HUES48 (cell line): ENCODE measurements around the gene STPG3.
A peak's percentile ranks its signal among the peaks of the same experiment; 100 is the strongest.

Experiments
- H3K27ac ChIP-seq: one replicate; pipeline ENCODE4 v1.7.0; 2013; ENCODE audit warnings: low read depth, low read length, inconsistent platforms
- H3K27me3 ChIP-seq: 2 replicates; pipeline ENCODE4 v1.6.1; 2013; ENCODE audit warnings: mild to moderate bottlenecking, low read length; ENCODE audit not compliant: control insufficient read depth, insufficient read depth
- H3K36me3 ChIP-seq: 2 replicates; pipeline ENCODE4 v1.6.1; 2013; ENCODE audit warnings: low read length; ENCODE audit not compliant: control insufficient read depth, insufficient read depth
- H3K4me1 ChIP-seq: 2 replicates; pipeline ENCODE4 v1.6.1; 2013; ENCODE audit warnings: mild to moderate bottlenecking, low read length; ENCODE audit not compliant: control insufficient read depth, insufficient read depth
- H3K4me3 ChIP-seq: 2 replicates; pipeline ENCODE4 v1.5.1; 2013; ENCODE audit warnings: mild to moderate bottlenecking, low read depth, low read length
- H3K9ac ChIP-seq: 2 replicates; pipeline ENCODE4 v1.6.1; 2013; ENCODE audit warnings: mild to moderate bottlenecking, low read depth, low read length, moderate library complexity
- H3K9me3 ChIP-seq: 2 replicates; pipeline ENCODE4 v1.6.1; 2013; ENCODE audit warnings: low read length; ENCODE audit not compliant: control insufficient read depth, insufficient read depth

The STPG3 gene

GRCh38 chr9:137275203-137275587 lies 24.1 kb downstream of the STPG3 start:
- Histone ChIP-seq H3K27me3 (peaks cover 10% of the 10 kb centered on the region; the same call in 1 of the 2 replicates), H3K9me3 (no peaks in the 10 kb centered on the region), H3K36me3 (peaks cover 22% of the 10 kb centered on the region), H3K4me3 (no peak overlapping the region), H3K27ac (no peak overlapping the region), H3K4me1 (peaks cover 19% of the 10 kb centered on the region), H3K9ac (no peak overlapping the region)

- peak overlapping the region; percentile 91 for H3K27ac ChIP-seq
- no peaks in the 10 kb centered on the region for H3K9me3 ChIP-seq
- no peak overlapping the region for H3K9ac ChIP-seq
- peaks cover 10% of the 10 kb centered on the region; the same call in 1 of the 2 replicates for H3K27me3 ChIP-seq
- no peak overlapping the region for H3K4me3 ChIP-seq
- peaks cover 19% of the 10 kb centered on the region for H3K4me1 ChIP-seq
- peaks cover 21% of the 10 kb centered on the region for H3K36me3 ChIP-seq
Measured at GRCh38 chr9:137275588-137276472, 24.7 kb downstream of the STPG3 start.

GRCh38 chr9:137276473-137277328 lies 25.6 kb downstream of the STPG3 start:
- H3K9ac ChIP-seq, result peak overlapping the region; percentile 11; the same call in 1 of the 2 replicates
- H3K27me3 ChIP-seq, result peaks cover 17% of the 10 kb centered on the region; the same call in 1 of the 2 replicates
- H3K27ac ChIP-seq, result peak overlapping the region; percentile 91
- H3K4me1 ChIP-seq, result peaks cover 19% of the 10 kb centered on the region
- H3K9me3 ChIP-seq, result no peaks in the 10 kb centered on the region
- peak overlapping the region; percentile 54; the same call in 1 of the 2 replicates for H3K4me3 ChIP-seq
- peaks cover 18% of the 10 kb centered on the region for H3K36me3 ChIP-seq

- Histone ChIP-seq H3K27ac (peak within 1 kb of the TSS; percentile 91), H3K9ac (peak within 1 kb of the TSS; percentile 20; the same call in 1 of the 2 replicates), H3K4me1 (peaks cover 19% of the 10 kb centered on the region), H3K4me3 (peak within 1 kb of the TSS; percentile 54), H3K36me3 (peaks cover 11% of the 10 kb centered on the region), H3K27me3 (peaks cover 20% of the 10 kb centered on the region), H3K9me3 (no peaks in the 10 kb centered on the region)
Measured at GRCh38 chr9:137277329-137278041, 26.4 kb downstream of the STPG3 start, which contains the start of gene TOR4A. Gene TOR4A (plus strand): TSS chr9:137277726. CDS start chr9:137278690, 964 bp downstream.

- Histone ChIP-seq H3K36me3 (peaks cover 6% of the 10 kb centered on the region), H3K27ac (peak overlapping the region; percentile 91), H3K4me3 (peak overlapping the region; percentile 54), H3K27me3 (peaks cover 20% of the 10 kb centered on the region), H3K4me1 (peaks cover 19% of the 10 kb centered on the region), H3K9me3 (no peaks in the 10 kb centered on the region), H3K9ac (0 out of 2 replicates have a peak overlapping the region, but pooled peaks have one; percentile 20)
Measured at GRCh38 chr9:137278061-137278701, 27.1 kb downstream of the STPG3 start.

- Histone ChIP-seq H3K4me3 (peak overlapping the region; percentile 54; the same call in 1 of the 2 replicates), H3K4me1 (peaks cover 19% of the 10 kb centered on the region), H3K27me3 (peaks cover 20% of the 10 kb centered on the region), H3K27ac (no peak overlapping the region), H3K9me3 (no peaks in the 10 kb centered on the region), H3K9ac (no peak overlapping the region), H3K36me3 (peaks cover 2% of the 10 kb centered on the region; the same call in 1 of the 2 replicates)
Measured at GRCh38 chr9:137278721-137279711, 27.9 kb downstream of the STPG3 start.

GRCh38 chr9:137279741-137280473 lies 28.8 kb downstream of the STPG3 start:
- Histone ChIP-seq H3K9me3 (no peaks in the 10 kb centered on the region), H3K27ac (no peak overlapping the region), H3K4me1 (peaks cover 19% of the 10 kb centered on the region), H3K27me3 (peaks cover 20% of the 10 kb centered on the region), H3K9ac (no peak overlapping the region), H3K36me3 (peaks cover 2% of the 10 kb centered on the region; the same call in 1 of the 2 replicates), H3K4me3 (no peak overlapping the region)

- H3K4me3 ChIP-seq, result peak overlapping the region; percentile 61
Measured at GRCh38 chr9:137280474-137281344, 29.6 kb downstream of the STPG3 start.

More at GRCh38 chr9:137280474-137281344, 29.6 kb downstream of the STPG3 start:
- H3K27me3 ChIP-seq, result peaks cover 20% of the 10 kb centered on the region
- no peak overlapping the region for H3K9ac ChIP-seq
- H3K9me3 ChIP-seq, result no peaks in the 10 kb centered on the region
- peaks cover 19% of the 10 kb centered on the region for H3K4me1 ChIP-seq
- no peak overlapping the region for H3K27ac ChIP-seq
- H3K36me3 ChIP-seq, result peaks cover 2% of the 10 kb centered on the region; the same call in 1 of the 2 replicates
